K562 (cell line): ENCODE measurements around the gene KPNB1. TPM values are rescaled to one million over a fixed set of nuclear protein-coding genes. Genes with fewer than 3 reads are reported as not detected.

Experiments used
- CXXC5 ChIP-seq: fragments of 250-450 bp; sonication (Bioruptor Pico); IDR thresholded peaks from 2 replicates; pipeline ENCODE4 v1.8.0; 2022; ENCODE audit warnings: inconsistent platforms, mild to moderate bottlenecking, moderate library complexity
- KDM4B ChIP-seq, 2 experiments: fragments of 450-650 bp in 1 of 2; sonication (generic) in 1 of 2; IDR thresholded peaks; 2 replicates each; pipeline ENCODE4 v1.6.1; 2016 to 2017; ENCODE audit warnings: borderline replicate concordance in 2 of 2, antibody characterized with exemption in 1 of 2, low read depth in 1 of 2, mild to moderate bottlenecking in 1 of 2
- KDM5B ChIP-seq: fragments of 200-600 bp; sonication (generic); IDR thresholded peaks from 2 replicates; pipeline ENCODE4 v1.6.1; 2012; ENCODE audit warnings: low read depth, mild to moderate bottlenecking, moderate library complexity, low read length, control low read depth, inconsistent platforms; ENCODE audit not compliant: insufficient replicate concordance
- NFIC ChIP-seq: fragments of 450-650 bp; IDR thresholded peaks from 2 replicates; pipeline ENCODE4 v1.6.1; 2017; ENCODE audit warnings: mild to moderate bottlenecking, inconsistent platforms
- NRF1 ChIP-seq, 2 experiments: fragments of 450-650 bp; IDR thresholded peaks in 1 of 2; conservative IDR thresholded peaks in 1 of 2; 2 replicates each; pipeline ENCODE4 v1.6.1; 2014; ENCODE audit warnings: mild to moderate bottlenecking in 2 of 2
- SPI1 ChIP-seq: IDR thresholded peaks from 2 replicates; pipeline ENCODE4 v1.6.1; 2011; ENCODE audit warnings: low read depth, low read length, control low read depth, borderline replicate concordance
- ZFX ChIP-seq: sonication (generic); formaldehyde crosslinking; IDR thresholded peaks from 2 replicates; pipeline ENCODE4 v1.8.0; 2022; ENCODE audit warnings: mild to moderate bottlenecking, missing genetic modification reagents, moderate library complexity
- polyA plus RNA-seq, 8 experiments: library from polyadenylated mRNA; depleted of rRNA in 4 of 8; stranded (reverse) in 5 of 8; unstranded in 3 of 8; fragments of >200 nt; fragmentation: Nextera tagmentation in 2 of 8; fragmentation: Illumina TruSeq in 1 of 8; extraction: Ambion mirVana in 2 of 8; extraction: Trizol in 1 of 8; gene quantifications; 2 replicates each; pipeline versions ENCODE4 v1.2.1 to v1.2.3, GENCODE V29; 2011 to 2014; ENCODE audit warnings: inconsistent platforms in 1 of 8, missing spikeins in 1 of 8
- total RNA-seq, 7 experiments: library from RNA; depleted of rRNA in 6 of 7; stranded (reverse); fragments of >200 nt in 6 of 7; fragmentation: Illumina TruSeq in 2 of 7; extraction: Trizol in 2 of 7; gene quantifications; 2 replicates each; pipeline versions ENCODE4 v1.2.1 to v1.2.3, GENCODE V29; 2011 to 2021; ENCODE audit warnings: low replicate concordance in 1 of 7
- TF ChIP-seq, protein P1 (sequence below): sonication (generic); formaldehyde crosslinking; IDR thresholded peaks from 2 replicates; pipeline ENCODE4 v1.8.1; 2023; ENCODE audit warnings: mild to moderate bottlenecking, missing genetic modification reagents

Gene KPNB1
- total and polyA plus RNA-seq, 9 of the 15 experiments (the other 6 are each of a cell fraction or from before 2014, with no cell fraction given): 154 to 622 (median 354) TPM

DNA sequence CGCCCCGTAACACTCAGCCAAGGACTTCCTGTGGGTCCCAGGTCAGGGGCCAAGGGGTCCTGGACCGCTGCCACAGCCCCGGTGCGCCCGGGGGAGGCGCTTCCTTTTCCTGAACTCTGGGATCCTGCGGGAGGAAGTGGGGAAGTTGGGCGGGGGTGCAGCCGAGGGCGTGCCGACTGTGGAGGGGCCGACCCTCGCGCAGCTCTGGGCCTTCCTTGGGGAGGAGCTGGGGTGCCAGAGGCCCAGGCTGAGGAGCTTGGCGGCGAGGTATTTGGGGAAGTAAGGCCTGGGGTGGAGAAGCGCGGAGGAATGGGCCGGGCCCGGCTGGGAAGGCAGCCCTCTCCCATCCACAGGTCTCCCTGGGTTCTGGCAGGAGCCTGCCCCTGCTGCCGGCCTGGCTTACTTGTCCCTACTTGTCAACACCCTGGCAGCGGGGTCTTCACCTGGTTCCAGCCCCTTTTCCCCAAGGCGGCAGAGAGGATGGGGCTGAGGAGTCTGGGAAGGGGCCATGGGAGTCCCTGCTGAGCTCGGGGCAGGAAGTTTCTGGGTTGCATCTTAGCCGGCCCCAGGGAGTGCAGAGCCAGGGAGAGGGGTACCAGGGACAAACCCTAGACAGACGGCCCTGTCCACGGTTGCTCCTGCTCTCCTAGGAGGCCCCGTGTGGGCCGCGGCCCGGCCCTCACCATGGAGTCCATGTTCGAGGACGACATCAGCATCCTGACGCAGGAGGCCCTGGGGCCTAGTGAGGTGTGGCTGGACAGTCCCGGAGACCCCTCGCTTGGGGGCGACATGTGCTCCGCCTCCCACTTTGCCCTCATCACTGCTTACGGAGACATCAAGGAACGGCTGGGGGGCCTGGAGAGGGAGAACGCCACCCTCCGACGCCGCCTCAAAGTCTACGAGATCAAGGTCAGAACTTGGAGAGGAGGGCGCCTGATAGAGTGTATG, 46.0 kb downstream of the KPNB1 start (continued):
- TF ChIP-seq, protein P1, sequence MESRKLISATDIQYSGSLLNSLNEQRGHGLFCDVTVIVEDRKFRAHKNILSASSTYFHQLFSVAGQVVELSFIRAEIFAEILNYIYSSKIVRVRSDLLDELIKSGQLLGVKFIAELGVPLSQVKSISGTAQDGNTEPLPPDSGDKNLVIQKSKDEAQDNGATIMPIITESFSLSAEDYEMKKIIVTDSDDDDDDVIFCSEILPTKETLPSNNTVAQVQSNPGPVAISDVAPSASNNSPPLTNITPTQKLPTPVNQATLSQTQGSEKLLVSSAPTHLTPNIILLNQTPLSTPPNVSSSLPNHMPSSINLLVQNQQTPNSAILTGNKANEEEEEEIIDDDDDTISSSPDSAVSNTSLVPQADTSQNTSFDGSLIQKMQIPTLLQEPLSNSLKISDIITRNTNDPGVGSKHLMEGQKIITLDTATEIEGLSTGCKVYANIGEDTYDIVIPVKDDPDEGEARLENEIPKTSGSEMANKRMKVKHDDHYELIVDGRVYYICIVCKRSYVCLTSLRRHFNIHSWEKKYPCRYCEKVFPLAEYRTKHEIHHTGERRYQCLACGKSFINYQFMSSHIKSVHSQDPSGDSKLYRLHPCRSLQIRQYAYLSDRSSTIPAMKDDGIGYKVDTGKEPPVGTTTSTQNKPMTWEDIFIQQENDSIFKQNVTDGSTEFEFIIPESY (CRISPR knock-in tag): 0 out of 2 replicates have a peak, but pooled peaks have one; percentile 7
- TF ChIP-seq SPI1: peak; percentile 65; the same call in 1 of the 2 replicates
- peak; percentile 50 for TF ChIP-seq ZFX (CRISPR knock-in tag)
- TF ChIP-seq CXXC5: 0 out of 2 replicates have a peak, but pooled peaks have one; percentile 1
- peak; percentile 47; the same call in 1 of the 2 replicates for TF ChIP-seq NFIC
- peak; percentile 47 to 52; a peak in 3 of 4 replicates for TF ChIP-seq NRF1 (conservative IDR thresholded peaks at IDR 0.05 in 1 of 2, IDR thresholded peaks at IDR 0.05 in 1 of 2)
- no peak for TF ChIP-seq KDM5B
- TF ChIP-seq KDM4B (IDR thresholded peaks at IDR 0.05; ENCODE audit: borderline replicate concordance in 2 of 2, low read depth in 1 of 2): no peak
